CD8-positive, alpha-beta memory T cell (primary cell): ENCODE measurements around the gene EBF4. TPM values are rescaled to one million over a fixed set of nuclear protein-coding genes. Genes with fewer than 3 reads are reported as not detected.
"Not testable (repeated sequence)": the region's sequence is repeated elsewhere in the genome, so short reads cannot be mapped to it uniquely, and the experiment has no call there.

Experiments used
- CTCF ChIA-PET: fragments of 350-600 bp; sonication (Branson Sonifier 250); formaldehyde crosslinking; loops from one replicate; lab custom pipeline; 2021; ENCODE audit warnings: antibody characterized with exemption; lab: Charles Lee
- POLR2A ChIA-PET: fragments of 350-600 bp; sonication (Branson Sonifier 250); formaldehyde crosslinking; loops from one replicate; lab custom pipeline; 2021; ENCODE audit warnings: antibody characterized with exemption; lab: Charles Lee
- DNase-seq, 5 donors: peaks; one replicate each; pipeline versions ENCODE4 v3.0.0 to v3.0.0-alpha.2; 2020 to 2022; ENCODE audit warnings: mixed read lengths in 1 of 5
- H3K27ac ChIP-seq: one replicate; pipeline ENCODE4 v1.7.0; 2013; ENCODE audit warnings: low read depth, mild to moderate bottlenecking, low read length, moderate library complexity
- H3K27me3 ChIP-seq: 2 replicates; pipeline ENCODE4 v1.7.0; 2013; ENCODE audit warnings: low read length, mild to moderate bottlenecking; ENCODE audit not compliant: insufficient read depth, poor library complexity, severe bottlenecking
- H3K36me3 ChIP-seq: 2 replicates; pipeline ENCODE4 v1.7.0; 2013; ENCODE audit warnings: mild to moderate bottlenecking, low read length, moderate library complexity; ENCODE audit not compliant: insufficient read depth
- H3K4me1 ChIP-seq: 2 replicates; pipeline ENCODE4 v1.7.0; 2013; ENCODE audit warnings: mild to moderate bottlenecking, low read length, moderate library complexity; ENCODE audit not compliant: insufficient read depth
- H3K4me3 ChIP-seq: 2 replicates; pipeline ENCODE4 v1.7.0; 2013; ENCODE audit warnings: mild to moderate bottlenecking, low read length
- H3K9me3 ChIP-seq: 2 replicates; pipeline ENCODE4 v1.7.0; 2013; ENCODE audit warnings: mild to moderate bottlenecking, low read length
- H3K27ac Mint-ChIP-seq, 8 donors: one replicate each; pipeline ENCODE4 v1.8.0; 2020 to 2021; ENCODE audit warnings: mixed read lengths in 8 of 8, mild to moderate bottlenecking in 6 of 8, inconsistent platforms in 3 of 8, moderate library complexity in 3 of 8
- H3K27me3 Mint-ChIP-seq, 2 donors: one replicate each; pipeline ENCODE4 v1.8.0; 2020 to 2021; ENCODE audit warnings: mixed read lengths in 2 of 2, mild to moderate bottlenecking in 1 of 2, moderate library complexity in 1 of 2
- H3K36me3 Mint-ChIP-seq, 3 donors: one replicate each; pipeline ENCODE4 v1.8.0; 2020 to 2021; ENCODE audit warnings: mixed read lengths in 3 of 3, inconsistent platforms in 1 of 3, mild to moderate bottlenecking in 1 of 3
- H3K4me1 Mint-ChIP-seq, 3 donors: one replicate each; pipeline ENCODE4 v1.8.0; 2020 to 2021; ENCODE audit warnings: mixed read lengths in 3 of 3, inconsistent platforms in 1 of 3, mild to moderate bottlenecking in 1 of 3
- H3K4me3 Mint-ChIP-seq, 7 donors: one replicate each; pipeline ENCODE4 v1.8.0; 2020 to 2021; ENCODE audit warnings: mixed read lengths in 7 of 7, mild to moderate bottlenecking in 6 of 7, moderate library complexity in 4 of 7, inconsistent platforms in 2 of 7
- H3K9me3 Mint-ChIP-seq, 5 donors: one replicate each; pipeline ENCODE4 v1.8.0; 2020 to 2022; ENCODE audit warnings: mixed read lengths in 5 of 5, mild to moderate bottlenecking in 3 of 5, moderate library complexity in 2 of 5, inconsistent platforms in 1 of 5
- polyA plus RNA-seq: library from polyadenylated mRNA; unstranded; fragments of 300-500 nt; fragmentation: Illumina TruSeq; gene quantifications from one replicate; pipeline ENCODE4 v1.2.3, GENCODE V29; 2021
- total RNA-seq, 2 experiments: library from RNA; stranded (reverse); gene quantifications; one replicate each; pipeline ENCODE4 v1.2.3, GENCODE V29; 2021

The EBF4 gene
- total and polyA plus RNA-seq, 3 experiments from 2014 or later, result 0.66 to 2.0 (median 0.92) TPM

GRCh38 chr20:2767768-2768631 lies 75.4 kb downstream of the EBF4 start:
- Histone ChIP-seq H3K9me3 (no peaks in the 10 kb centered on the region), H3K4me1 (no peaks in the 10 kb centered on the region), H3K4me3 (no peak overlapping the region), H3K27me3 (no peaks in the 10 kb centered on the region), H3K36me3 (no peaks in the 10 kb centered on the region), H3K27ac (no peak overlapping the region)
- Mint-ChIP-seq H3K4me1 (peaks cover 0 to 7% (median 1%) of the 10 kb centered on the region in 3 donors), H3K36me3 (peaks cover 0 to 5% (median 0%) of the 10 kb centered on the region in 3 donors), H3K27me3 (peaks cover 18 to 38% of the 10 kb centered on the region in 2 donors), H3K4me3 (no peak overlapping the region), H3K9me3 (no peaks in the 10 kb centered on the region), H3K27ac (no peak overlapping the region)
- POLR2A ChIA-PET, result no interaction called here
- no peak for DNase-seq
- CTCF ChIA-PET, result no interaction called here

DNA sequence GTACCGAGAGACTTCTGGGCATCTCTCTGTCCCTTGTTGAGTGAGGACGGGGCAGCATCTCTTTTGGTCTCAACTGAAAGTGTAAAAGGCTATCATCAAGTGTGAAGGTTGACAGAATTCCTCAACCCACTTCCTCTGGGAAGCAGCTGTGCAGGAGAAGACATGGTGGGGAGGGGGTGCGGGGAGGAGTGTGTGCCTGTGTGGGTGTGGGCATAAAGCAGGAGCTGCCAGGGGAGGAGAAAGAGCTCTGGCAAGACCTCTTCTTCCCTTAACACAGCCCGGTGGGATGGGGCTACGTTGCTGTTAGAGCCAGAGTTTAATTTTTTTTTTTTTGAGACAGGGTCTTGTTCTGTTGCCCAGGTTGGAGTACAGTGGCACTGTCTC lies 76.0 kb downstream of the EBF4 start:
- POLR2A ChIA-PET, result no interaction called here
- Mint-ChIP-seq H3K4me3 (no peak overlapping the region), H3K27ac (no peak overlapping the region), H3K36me3 (peaks cover 0 to 5% (median 0%) of the 10 kb centered on the region in 3 donors), H3K4me1 (peaks cover 0 to 7% (median 1%) of the 10 kb centered on the region in 3 donors), H3K9me3 (no peaks in the 10 kb centered on the region), H3K27me3 (peaks cover 18 to 34% of the 10 kb centered on the region in 2 donors)
- no peaks in the 10 kb centered on the region for H3K4me1 ChIP-seq
- H3K9me3 ChIP-seq, result no peaks in the 10 kb centered on the region
- H3K27me3 ChIP-seq, result no peaks in the 10 kb centered on the region
- H3K36me3 ChIP-seq, result no peaks in the 10 kb centered on the region
- H3K4me3 ChIP-seq, result no peak overlapping the region
- H3K27ac ChIP-seq, result no peak overlapping the region
- CTCF ChIA-PET, result no interaction called here
- no peak for DNase-seq

DNA sequence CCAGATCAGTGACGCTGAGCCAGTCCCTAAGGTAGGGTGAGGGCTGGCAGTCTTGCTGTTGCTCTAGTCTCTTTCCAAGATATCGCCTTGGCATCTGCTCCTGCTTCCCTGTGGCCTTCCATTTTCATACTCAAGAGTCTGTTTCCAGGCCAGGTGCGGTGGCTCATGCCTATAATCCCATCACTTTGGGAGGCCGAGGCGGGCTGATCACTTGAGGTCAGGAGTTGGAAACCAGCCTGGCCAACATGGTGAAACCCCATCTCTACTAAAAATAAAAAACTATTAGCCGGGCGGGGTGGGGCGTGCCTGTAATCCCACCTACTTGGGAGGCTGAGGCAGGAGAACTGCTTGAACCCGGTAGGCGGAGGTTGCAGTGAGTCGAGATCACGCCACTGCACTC lies 77.5 kb downstream of the EBF4 start:
- H3K27ac ChIP-seq, H3K9me3 ChIP-seq, H3K36me3 Mint-ChIP-seq, H3K36me3 ChIP-seq, H3K4me1 Mint-ChIP-seq, H3K4me3 ChIP-seq, DNase-seq, H3K9me3 Mint-ChIP-seq, H3K27me3 ChIP-seq, H3K4me3 Mint-ChIP-seq, H3K4me1 ChIP-seq, POLR2A ChIA-PET: not testable (repeated sequence)
- Mint-ChIP-seq H3K27me3 (peaks cover 16 to 31% of the 10 kb centered on the region in 2 donors), H3K27ac (peak overlapping the region in 2 of 8 donors; percentile 47 to 58)
- CTCF ChIA-PET, result interaction anchor here (0.7 kb wide), 1 partner anchor 17 kb away, joined by 3 read pairs; no protein-coding TSS in a partner anchor

GRCh38 chr20:2771631-2772080 lies 79.1 kb downstream of the EBF4 start:
- POLR2A ChIA-PET, result no interaction called here
- CTCF ChIA-PET, result no interaction called here

DNA sequence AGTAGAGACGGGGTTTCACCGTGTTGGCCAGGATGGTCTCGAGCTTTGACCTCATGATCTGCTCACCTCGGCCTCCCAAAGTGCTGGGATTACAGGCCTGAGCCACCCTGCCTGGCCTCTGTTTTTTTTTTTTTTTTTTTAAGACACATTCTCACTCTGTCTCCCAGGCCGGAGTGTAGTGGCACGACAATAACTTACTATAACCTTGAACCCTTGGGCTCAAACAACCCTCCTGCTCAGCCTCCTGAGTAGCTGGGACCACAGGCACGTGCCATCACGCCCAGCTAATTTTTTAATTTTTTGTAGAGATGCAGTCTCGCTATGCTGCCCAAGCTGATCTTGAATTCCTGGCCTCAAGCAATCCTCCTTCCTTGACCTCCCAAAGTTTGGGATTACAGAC lies 81.2 kb downstream of the EBF4 start:
- H3K36me3 Mint-ChIP-seq, result peaks cover 0 to 8% (median 0%) of the 10 kb centered on the region in 3 donors
- H3K36me3 ChIP-seq, result no peaks in the 10 kb centered on the region
- H3K9me3 ChIP-seq, result no peaks in the 10 kb centered on the region
- no peaks in the 10 kb centered on the region for H3K4me1 ChIP-seq
- H3K9me3 Mint-ChIP-seq, result peaks cover 0 to 7% (median 0%) of the 10 kb centered on the region in 5 donors
- peaks cover 0 to 7% (median 1%) of the 10 kb centered on the region in 3 donors for H3K4me1 Mint-ChIP-seq
- no peak overlapping the region for H3K27ac ChIP-seq
- no peak overlapping the region for H3K27ac Mint-ChIP-seq
- H3K27me3 ChIP-seq, result no peaks in the 10 kb centered on the region
- H3K4me3 ChIP-seq, result no peak overlapping the region
- peaks cover 14 to 32% of the 10 kb centered on the region in 2 donors for H3K27me3 Mint-ChIP-seq
- no peak overlapping the region for H3K4me3 Mint-ChIP-seq
- ChIA-PET CTCF (no interaction called here), POLR2A (no interaction called here)
- no peak for DNase-seq

More at GRCh38 chr20:2771631-2772080, 79.1 kb downstream of the EBF4 start:
- no peaks in the 10 kb centered on the region for H3K36me3 ChIP-seq
- H3K4me3 Mint-ChIP-seq, result no peak overlapping the region
- H3K9me3 ChIP-seq, result no peaks in the 10 kb centered on the region
- H3K27me3 Mint-ChIP-seq, result peaks cover 14 to 30% of the 10 kb centered on the region in 2 donors
- peaks cover 0 to 7% (median 1%) of the 10 kb centered on the region in 3 donors for H3K4me1 Mint-ChIP-seq
- H3K27ac Mint-ChIP-seq, result no peak overlapping the region
- no peak overlapping the region for H3K27ac ChIP-seq
- DNase-seq, result peak in 1 of 5 donors; percentile 7
- no peaks in the 10 kb centered on the region for H3K4me1 ChIP-seq
- peaks cover 0 to 6% (median 0%) of the 10 kb centered on the region in 5 donors for H3K9me3 Mint-ChIP-seq
- no peaks in the 10 kb centered on the region for H3K27me3 ChIP-seq
- H3K4me3 ChIP-seq, result no peak overlapping the region
- peaks cover 0 to 13% (median 0%) of the 10 kb centered on the region in 3 donors for H3K36me3 Mint-ChIP-seq

- H3K4me3 ChIP-seq, result no peak overlapping the region
- no peaks in the 10 kb centered on the region for H3K4me1 ChIP-seq
- no peaks in the 10 kb centered on the region for H3K36me3 ChIP-seq
- no peaks in the 10 kb centered on the region for H3K27me3 ChIP-seq
- Mint-ChIP-seq H3K36me3 (peaks cover 0 to 8% (median 0%) of the 10 kb centered on the region in 3 donors), H3K9me3 (peaks cover 0 to 7% (median 0%) of the 10 kb centered on the region in 5 donors), H3K27me3 (peaks cover 11 to 28% of the 10 kb centered on the region in 2 donors), H3K27ac (no peak overlapping the region), H3K4me3 (no peak overlapping the region), H3K4me1 (peaks cover 0 to 7% (median 1%) of the 10 kb centered on the region in 3 donors)
- no peak overlapping the region for H3K27ac ChIP-seq
- DNase-seq, result no peak
- ChIA-PET POLR2A (interaction anchor here (1.0 kb wide), 1 partner anchor 13 kb away, joined by 7 read pairs; no protein-coding TSS in a partner anchor), CTCF (no interaction called here)
- no peaks in the 10 kb centered on the region for H3K9me3 ChIP-seq
Observed at GRCh38 chr20:2775139-2775538, 82.6 kb downstream of the EBF4 start.

DNA sequence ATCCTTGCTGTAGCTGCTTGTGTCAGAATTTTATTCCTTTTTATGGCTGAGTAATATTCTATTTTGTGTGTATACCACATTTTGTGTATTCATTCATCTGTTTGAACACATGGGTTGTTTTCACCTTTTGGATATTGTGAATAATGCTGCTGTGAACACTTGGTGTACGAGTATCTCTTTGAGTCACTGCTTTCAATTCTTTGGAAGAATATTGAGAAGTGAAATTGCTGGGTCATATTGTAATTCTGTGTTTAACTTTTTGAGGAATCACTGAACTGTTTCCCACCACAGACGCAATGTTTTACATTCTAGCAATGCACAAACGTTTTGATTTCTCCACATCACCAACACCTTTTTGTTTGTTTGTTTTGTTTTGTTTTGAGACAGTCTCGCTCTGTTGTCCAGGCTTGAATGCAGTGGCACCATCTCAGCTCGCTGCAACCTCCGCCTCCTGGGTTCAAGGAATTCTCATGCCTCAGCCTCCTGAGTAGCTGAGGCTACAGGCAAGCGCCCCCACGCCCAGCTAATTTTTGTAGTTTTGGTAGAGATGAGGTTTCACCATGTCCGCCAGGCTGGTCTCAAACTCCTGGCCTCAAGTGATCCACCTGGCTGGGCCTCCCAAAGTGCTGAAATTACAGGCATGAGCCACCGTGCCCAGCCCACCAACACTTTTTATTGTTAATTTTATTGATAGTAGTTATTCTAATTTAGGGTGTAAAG lies 86.2 kb downstream of the EBF4 start:
- Histone ChIP-seq H3K9me3 (no peaks in the 10 kb centered on the region), H3K27me3 (no peaks in the 10 kb centered on the region), H3K4me1 (no peaks in the 10 kb centered on the region), H3K36me3 (no peaks in the 10 kb centered on the region), H3K4me3 (no peak overlapping the region), H3K27ac (no peak overlapping the region)
- Mint-ChIP-seq H3K36me3 (peaks cover 0 to 8% (median 0%) of the 10 kb centered on the region in 3 donors), H3K4me3 (no peak overlapping the region), H3K4me1 (no peaks in the 10 kb centered on the region), H3K27me3 (peaks cover 30 to 46% of the 10 kb centered on the region in 2 donors), H3K27ac (no peak overlapping the region), H3K9me3 (peaks cover 0 to 7% (median 0%) of the 10 kb centered on the region in 5 donors)
- no peak for DNase-seq
- ChIA-PET CTCF (interaction anchor here (1.0 kb wide), 1 partner anchor 26 kb away, joined by 3 read pairs; no protein-coding TSS in a partner anchor), POLR2A (no interaction called here)
